Skin of body (tissue), 2 donors: ENCODE measurements around the gene AKAP5. TPM values are rescaled to one million over a fixed set of nuclear protein-coding genes. Genes with fewer than 3 reads are reported as not detected.
"Not testable (repeated sequence)": the region's sequence is repeated elsewhere in the genome, so short reads cannot be mapped to it uniquely, and the experiment has no call there.

Experiments used
- DNase-seq: peaks from one replicate; lab custom pipeline; 2025; lab: John Stamatoyannopoulos, UW
- total RNA-seq: library from RNA; depleted of rRNA; stranded (reverse); fragments of >200 nt; gene quantifications from one replicate; pipeline ENCODE4 v1.2.3, GENCODE V29; 2014

Gene AKAP5
- total RNA-seq, 1 donor from 2014 or later, result 1.3 TPM

DNA sequence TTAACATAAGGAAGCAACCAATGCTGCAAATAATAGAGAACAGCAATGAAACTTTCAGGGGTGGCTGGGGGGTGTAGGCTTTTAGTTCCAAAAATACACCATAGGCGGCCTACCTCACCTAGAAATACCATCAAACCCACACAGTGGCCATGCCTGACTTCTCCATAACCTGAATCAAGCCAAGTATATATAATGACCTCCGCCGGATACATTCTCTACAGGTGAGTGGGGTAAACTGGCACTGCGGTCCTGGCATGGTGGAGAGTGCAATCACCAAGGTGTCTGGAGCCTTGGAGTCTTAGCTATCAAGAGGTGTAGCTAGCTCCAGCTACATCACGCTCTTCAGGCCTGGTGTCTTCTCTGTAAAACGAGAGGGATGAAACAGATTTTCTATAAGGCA is 37.2 kb downstream of the AKAP5 start:
- DNase-seq, result no peak

DNA sequence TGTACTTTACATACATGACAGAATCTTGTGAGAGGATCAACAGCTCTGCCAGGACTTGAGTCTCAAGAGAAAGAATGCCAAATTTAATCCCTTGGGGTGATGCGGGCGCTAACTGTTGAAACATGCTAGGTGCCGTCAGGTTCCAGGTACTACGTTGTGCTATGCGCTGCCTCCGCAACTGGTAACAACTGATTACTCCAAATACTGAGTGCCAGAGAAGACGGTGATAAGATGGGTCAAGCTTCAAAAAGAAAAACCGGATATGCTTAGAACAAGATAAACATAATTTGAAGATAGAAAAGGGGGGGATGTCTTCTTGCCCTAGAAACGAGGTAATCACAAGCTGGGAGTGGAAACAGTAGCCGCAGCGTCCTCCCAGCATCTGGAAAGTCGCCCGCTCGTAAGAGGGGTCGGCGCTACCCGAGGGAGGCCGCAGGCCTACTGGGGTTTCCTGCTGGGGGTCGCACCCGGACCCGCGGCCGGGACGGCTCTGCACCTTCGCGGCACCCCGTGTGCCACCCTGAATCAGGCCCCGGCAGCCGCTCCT is 37.7 kb downstream of the AKAP5 start:
- peak; percentile 59 for DNase-seq

DNA sequence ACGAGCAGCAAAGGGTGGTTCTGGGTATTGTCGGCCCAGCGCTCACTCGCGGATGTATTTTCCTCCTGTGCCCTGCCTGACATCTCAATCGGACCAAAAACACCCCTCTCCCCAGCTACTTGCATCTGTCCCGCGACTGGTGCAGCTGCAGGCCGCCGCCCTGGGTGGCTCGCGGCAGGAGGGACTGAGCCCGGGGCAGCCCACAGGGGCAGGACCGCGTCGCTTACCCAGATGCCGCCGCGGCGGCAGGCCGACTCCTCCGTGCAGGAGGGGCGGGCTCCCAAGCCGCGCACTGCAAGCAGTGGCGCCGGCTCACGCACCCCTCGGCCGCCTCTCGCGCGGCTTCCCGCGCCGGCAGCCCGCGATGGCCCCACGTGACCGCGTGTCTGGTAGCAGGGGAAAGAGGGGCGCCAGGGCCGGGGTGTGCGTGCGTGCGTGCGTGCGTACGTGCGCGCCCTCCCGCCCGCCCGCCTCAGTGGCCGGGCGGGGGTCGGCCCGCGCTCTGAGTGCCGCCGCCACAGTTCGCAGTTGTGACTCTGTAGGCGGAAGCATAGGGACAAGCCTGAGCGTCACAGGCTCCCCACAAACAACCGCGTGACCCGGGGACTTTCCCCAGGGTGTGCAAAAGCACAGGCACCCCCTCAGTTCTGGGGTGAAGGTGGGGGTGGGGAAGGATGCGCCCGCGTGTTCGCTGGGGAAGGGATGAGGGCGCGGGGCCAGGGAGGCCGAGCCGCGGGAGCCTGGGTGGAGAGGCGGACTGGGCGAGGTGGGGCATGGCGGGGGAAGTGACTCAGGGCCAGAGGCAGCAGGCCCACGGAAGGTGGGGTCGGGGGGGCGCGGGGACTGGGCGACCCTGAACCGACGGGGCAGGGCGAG is 38.4 kb downstream of the AKAP5 start, which contains the start of gene ZBTB25:
TSS of gene ZBTB25 (minus strand) at position 405 of the 876 bp plus-strand sequence. CDS start 13,305 bp downstream, outside the sequence.
- peak; percentile 94 for DNase-seq

DNA sequence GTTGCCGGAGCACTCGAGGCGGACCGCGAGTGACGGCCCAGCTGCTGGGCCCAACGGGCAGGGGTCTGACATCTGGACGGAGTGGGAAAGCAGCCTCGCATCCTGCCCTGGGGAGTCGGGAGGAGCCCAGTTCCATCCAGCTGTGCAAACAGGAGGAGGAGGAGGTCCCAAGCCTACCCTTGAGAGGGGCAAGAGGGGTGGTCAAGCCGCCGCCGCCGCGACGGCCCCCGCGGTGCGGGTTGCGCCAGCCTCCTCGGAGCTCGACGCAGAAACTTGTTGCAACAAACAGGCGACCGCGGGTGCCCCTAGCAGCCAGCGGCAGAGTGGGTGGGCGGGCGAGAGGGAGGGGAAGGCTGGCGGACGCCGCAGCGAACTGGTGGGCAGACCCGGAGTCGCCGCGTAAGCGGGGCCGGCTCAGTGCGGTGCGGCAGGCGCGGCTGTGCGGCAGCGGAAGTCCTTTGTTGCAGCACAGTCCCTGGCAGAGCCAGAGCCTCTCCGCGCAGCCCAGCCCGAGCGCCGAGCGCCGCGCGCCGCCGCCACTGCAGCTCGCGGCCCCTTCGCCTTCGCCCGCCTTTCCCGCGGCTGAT is 39.1 kb downstream of the AKAP5 start, which contains the start of gene ZBTB1:
TSS of gene ZBTB1 (plus strand) at position 461 of the 587 bp plus-strand sequence. CDS start 16,735 bp downstream, outside the sequence.
- peak; percentile 82 for DNase-seq

DNA sequence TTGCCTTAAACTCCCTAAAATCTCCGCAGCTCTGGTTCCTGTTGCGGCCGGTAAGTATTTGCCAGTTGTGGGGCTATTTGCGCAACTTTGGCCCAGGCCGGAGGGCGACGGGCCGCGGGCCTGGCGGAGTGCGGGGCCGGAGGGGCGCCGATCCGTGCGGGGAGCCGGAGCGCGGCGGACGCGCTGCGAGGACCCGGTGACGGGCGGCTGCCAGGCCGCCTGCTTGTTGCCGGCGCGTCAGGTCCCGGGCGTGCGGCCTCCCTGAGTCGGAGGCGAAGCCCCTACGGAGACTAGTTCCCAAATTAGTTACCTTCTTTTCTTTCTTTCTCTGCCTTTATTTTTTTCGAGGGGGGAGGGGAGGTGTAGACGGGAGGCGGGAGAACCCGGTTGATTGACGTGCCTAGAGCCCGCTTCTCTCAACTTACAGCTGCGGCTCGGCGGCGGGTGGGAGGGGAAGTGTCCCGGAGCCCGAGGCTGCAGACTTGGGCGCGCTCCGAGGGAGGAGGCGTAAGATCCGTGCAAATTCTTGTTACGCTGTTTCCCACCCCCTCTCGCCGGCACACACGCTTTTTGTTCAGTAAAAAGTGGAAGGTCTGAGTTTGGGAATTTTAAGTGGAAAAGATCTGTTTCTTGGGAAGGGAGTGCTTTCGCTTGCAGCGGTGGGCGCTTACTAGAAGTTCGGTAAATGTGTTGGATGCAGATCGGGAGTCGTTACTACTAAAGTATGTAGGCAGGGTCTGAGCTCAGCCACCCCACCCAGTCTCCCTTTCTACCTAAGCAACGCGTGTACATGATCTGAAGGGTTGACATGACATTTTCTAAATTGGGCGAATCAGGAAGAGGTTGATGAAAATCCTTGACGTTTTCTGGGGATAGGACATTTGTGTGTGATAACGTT is 39.8 kb downstream of the AKAP5 start:
- peak; percentile 92 for DNase-seq

DNA sequence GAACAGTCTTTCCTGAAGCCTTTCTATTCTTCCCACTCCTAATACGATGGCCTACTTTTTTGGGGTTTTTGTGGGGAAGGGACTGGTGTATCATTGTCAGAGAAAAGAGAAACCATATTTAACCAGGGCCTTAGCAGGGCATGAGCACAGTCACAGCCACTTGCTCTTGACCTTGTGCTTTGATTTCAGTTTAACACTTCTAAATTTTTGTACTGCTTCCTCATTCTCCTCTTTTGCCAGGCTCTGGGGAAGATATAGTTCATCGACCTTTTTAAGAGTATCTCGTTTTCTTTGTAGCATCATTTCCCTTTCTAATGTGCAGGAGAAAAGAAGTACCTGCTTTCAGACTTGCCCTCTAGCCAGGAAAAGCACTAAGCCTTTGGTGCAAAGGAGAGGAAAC is 41.4 kb downstream of the AKAP5 start:
- no peak for DNase-seq

DNA sequence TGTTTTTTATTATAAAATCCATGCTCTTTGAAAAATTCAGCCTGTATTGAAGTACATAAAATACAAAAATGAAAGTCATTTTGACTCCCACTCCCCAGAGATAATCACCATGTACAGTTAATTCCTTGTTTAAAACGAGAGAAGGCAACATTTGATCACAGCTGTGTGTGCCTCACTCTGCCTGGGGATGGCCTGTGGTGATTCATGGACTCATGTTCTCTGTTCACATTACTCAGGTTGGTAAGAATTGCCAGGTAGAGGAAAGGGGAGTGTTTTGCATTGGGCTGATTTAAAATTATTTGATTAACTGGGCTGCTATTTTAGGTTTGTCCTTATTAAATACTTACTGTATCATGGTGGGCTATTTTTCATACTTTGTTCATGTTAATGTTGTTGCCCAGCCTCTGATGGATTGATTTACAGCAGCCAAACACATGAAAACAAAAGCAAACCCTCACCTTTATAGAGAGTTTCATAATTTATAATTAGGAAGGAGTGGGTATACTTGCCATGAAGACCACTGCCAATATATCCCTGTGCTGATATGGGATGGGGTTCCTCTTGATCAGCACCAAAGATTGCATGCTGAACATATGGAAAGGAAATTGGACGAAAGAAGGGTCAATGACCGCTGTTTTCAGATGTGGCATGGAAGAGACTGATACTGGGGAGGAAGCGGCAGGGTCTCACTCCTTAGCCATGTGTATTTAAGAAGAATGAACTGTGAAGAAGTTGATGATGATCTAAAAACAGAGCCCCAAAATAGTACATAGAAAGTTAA is 42.3 kb downstream of the AKAP5 start:
- no peak for DNase-seq

DNA sequence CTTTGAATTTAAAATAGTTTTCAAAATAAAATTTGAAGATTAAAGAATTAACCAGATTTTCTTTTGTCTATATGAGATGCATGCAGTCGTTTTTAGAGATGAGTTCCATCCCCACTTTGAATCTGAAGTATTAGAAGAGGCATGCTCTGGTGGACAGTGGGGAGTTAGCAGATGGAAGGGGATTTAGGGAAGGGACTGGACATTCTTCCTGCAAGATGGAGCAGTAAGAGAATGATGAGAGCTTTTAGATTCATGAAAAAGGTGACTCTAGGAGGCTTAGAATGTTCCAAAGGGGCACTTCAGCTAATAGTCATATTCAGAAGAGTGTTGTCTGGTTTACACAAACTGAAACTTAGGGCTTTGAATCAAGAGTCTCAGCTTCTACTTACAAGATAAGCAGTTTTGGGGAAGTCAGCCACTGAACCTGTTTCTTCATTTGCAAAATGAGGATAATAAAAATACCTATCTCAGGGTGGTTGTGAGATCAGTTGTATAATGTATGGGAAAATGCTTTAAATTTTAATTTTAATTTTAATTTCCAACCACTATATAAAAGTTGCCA is 43.0 kb downstream of the AKAP5 start:
- DNase-seq, result no peak

DNA sequence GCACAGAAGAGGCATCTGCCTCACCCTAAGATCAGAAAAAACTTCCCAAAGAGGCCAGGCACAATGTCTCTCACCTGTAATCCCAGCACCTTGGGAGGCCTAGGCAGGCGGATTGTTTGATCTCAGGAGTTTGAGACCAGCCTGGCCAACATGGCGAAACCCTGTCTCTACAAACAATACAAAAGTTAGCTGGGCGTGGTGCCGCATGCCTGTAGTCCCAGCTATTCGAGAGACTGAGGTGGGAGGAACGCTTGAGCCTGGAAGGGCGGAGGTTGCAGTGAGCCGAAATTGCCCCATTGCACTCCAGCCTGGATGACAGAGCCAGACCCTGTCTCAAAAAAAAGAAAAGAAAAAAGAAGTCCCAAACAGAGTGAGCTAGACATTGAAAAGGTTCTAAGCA is 43.7 kb downstream of the AKAP5 start:
- no peak for DNase-seq

DNA sequence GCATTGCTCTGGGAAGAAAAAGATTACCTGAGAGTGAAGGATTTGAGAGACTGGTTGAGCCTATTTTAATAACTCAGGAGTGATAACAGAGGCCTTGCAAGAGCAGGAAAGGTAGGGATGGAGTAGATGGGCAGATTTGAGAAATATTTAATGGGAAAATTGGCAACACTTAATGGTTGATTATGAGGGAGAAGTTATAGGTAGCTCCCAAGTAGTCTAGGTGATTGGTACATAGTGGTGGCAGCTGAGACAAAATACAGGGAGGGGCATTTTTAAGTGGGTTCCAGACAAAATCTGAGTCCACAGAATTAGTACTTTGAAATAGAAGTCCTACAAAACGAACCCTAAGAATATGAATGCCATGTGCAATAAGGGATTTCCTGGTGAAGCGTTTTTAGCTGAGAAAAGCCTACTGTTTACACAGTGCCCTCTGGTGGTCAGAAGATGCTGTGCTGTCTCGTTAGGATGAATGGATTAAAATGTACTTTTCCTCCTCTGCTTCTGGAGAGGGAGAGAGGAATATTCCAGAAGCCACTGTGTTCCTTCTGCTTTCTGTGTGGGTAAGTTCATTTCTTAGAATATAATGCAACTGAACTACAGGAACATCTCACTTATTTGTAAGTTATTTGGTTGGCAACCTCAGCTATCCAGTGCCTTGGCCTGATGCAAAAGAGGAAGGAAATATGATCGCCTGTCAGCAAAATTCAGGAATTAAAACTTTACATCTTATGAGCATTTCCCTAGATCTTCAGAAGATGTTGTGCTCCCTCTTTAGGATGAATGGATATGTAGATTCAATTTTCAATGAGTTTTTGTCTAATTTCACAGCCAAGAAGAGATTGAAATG is 45.7 kb downstream of the AKAP5 start:
- peak; percentile 55 for DNase-seq

DNA sequence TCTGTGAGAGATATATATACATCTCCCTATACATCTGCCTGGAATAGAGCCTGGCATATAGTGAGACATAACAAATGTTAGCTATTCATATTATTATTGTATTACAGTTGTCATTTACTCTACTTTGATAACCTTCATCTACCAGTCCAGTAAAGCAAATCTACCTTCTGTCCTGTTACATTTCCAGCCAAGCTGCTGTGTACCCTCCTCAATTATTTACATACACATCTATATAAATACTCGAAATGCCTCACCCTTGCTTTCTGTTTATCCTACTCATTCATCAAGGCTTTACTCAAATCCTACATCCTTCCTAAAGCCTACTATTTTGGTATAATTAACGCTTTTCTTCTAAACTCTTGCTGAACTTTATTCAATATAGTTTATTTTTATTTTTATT is 48.0 kb downstream of the AKAP5 start:
- DNase-seq, result no peak

DNA sequence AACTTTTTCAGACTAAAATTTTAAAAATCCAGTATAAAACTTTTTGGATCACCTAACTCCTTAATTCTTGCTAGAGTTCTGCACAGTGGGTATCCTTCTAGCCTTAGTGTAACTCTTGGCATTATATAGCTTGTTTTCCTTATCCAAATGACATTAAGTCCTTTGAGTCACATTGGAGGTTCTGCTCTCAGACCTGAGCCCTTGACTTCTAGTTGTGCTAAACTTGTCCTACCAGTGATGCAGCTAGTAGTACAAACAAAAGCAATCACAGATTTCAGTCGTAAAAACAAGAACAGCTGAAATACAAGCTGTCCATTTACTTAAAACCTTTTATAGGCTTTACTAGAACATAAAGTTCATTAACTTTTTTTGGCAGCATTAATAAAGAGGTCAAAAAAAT is 49.8 kb downstream of the AKAP5 start:
- DNase-seq, result no peak

DNA sequence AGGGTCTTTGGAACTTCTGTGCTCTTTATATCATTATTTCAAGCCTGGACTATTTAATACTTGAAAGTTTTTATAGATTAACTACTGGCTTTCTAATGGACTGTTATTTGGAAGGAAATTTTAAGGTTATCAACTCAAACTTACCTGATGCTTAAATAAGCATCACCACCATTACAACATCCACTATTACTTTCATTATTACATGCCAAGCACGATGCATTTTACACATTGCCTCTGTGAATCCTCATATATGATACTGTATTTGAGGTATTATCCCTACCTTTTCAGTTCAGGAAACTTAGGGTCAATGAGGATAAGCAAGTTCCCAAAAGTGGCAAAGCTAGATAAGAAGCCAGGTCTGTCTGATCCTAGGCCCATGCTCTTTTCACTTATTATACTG is 51.7 kb downstream of the AKAP5 start:
- DNase-seq, result no peak

DNA sequence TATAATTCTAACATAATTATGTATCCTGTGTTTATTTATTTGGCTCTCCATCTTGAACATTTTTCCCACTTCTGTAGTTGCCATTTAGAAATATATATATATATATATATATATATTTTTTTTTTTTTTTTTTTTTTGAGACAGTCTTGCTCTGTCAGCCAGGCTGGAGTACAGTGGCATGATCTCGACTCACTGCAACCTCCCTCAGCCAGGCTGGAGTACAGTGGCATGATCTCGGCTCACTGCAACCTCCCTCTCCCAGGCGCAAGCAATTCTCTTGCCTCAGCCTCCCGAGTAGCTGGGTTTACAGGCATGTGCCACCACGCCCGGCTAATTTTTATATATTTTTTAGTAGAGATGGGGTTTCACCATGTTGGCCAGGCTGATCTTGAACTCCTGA is 52.4 kb downstream of the AKAP5 start:
- not testable (repeated sequence) for DNase-seq

DNA sequence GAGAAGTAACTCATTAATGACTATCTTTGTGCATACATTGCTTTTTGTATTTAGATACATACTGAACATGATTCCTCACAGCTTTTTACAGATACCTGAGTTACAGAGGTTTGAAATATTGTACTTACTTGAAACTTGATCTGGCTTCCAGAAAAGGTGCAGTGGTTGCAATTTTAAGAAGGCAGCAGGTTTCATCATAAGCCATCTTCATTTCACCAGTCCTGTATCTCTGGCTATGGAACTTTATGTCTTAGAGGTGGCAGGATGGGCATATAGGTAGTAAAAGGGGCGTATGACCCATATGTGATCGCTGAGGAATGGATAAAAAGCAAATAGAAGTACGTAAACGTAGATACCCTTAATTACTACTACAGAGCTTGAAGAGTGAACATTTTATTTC is 52.9 kb downstream of the AKAP5 start:
- DNase-seq, result no peak

DNA sequence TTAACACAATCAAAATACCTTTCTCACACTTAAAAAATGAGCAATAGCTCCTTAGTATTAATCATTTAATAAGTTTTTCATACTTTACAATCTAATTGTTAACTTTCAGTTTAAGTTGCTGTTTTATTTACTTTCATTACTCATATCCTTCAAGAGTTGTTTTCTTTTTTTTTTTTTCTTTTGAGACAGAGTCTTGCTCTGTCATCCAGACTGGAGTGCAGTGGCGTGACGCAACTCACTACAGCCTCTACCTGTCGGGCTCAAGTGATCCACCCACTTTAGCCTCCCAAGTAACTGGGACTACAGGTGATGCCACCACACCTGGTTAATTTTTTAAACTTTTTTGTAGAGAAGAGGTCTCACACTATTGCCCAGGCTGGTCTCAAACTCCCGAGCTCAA is 55.4 kb downstream of the AKAP5 start:
- no peak for DNase-seq

DNA sequence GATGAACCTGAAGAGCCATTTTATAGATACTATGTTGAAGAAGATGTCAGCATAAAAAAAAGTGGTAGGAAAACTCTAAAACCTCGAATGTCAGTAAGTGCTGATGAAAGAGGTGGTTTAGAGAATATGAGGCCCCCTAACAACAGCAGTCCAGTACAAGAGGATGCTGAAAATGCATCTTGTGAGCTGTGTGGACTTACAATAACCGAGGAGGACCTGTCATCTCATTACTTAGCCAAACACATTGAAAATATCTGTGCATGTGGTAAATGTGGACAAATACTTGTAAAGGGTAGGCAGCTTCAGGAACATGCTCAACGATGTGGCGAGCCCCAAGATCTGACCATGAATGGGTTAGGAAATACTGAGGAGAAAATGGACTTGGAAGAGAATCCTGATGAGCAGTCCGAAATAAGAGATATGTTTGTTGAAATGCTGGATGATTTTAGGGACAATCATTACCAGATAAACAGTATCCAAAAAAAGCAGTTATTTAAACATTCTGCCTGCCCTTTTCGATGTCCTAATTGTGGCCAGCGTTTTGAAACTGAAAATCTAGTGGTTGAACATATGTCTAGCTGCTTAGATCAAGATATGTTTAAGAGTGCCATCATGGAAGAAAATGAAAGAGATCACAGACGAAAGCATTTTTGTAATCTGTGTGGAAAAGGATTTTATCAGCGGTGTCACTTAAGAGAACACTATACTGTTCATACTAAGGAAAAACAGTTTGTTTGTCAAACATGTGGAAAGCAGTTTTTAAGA is 57.5 kb downstream of the AKAP5 start:
- no peak for DNase-seq
